Activated CD4-positive, alpha-beta T cell treated with anti-CD3 and anti-CD28 coated beads, Interleukin-10, Interleukin-2, amounts not matched to agents 100 ng/mL and 50 ng/mL, durations not matched to agents 16 hours and 8 hours (primary cell): ENCODE data around the gene CLASP1.
"Not testable (repeated sequence)": the region's sequence is repeated elsewhere in the genome, so short reads cannot be mapped to it uniquely, and the experiment has no call there.

Experiments
- DNase-seq: peaks from one replicate; pipeline ENCODE4 v3.0.0-alpha.2; 2020

CLASP1 gene

DNA sequence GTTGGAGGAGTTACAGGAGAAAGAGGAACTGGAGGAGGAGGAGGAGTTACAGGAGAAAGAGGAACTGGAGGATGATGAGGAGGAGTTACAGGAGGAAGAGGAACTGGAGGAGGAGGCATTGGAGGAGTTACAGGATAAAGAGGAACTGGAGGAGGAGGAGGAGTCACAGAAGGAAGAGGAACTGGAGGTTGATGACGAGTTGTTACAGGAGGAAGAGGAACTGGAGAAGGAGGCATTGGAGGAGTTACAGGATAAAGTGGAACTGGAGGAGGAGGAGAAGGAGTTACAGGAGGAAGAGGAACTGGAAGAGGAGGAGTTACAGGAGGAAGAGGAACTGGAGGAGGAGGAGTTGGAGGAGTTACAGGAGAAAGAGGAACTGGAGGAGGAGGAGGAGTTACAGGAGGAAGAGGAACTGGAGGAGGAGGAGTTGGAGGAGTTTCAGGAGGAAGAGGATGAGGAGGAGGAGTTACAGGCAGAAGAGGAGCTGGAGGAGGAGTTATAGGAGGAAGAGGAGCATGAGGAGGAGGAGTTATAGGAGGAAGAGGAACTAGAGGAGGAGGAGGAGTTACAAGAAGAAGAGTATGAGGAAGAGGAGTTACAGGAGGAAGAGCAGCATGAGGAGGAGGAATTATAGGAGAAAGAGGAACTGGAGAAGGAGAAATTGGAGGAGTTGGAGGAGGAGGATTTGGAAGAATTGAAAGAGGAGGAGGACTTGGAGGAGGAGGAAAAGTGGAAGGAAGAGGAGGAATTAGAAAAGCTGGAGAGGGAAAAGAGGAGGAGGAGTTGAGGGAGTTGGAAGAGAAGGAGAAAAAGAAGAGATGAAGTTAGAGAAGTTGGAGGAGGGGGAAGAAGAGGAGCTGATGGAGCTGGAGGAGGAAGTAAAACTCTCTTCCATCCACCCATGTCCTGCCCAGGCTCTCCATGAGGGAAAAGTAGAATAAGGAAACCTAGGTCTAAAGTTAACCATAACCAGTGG lies 37.2 kb downstream of the CLASP1 start:
- no peak for DNase-seq

DNA sequence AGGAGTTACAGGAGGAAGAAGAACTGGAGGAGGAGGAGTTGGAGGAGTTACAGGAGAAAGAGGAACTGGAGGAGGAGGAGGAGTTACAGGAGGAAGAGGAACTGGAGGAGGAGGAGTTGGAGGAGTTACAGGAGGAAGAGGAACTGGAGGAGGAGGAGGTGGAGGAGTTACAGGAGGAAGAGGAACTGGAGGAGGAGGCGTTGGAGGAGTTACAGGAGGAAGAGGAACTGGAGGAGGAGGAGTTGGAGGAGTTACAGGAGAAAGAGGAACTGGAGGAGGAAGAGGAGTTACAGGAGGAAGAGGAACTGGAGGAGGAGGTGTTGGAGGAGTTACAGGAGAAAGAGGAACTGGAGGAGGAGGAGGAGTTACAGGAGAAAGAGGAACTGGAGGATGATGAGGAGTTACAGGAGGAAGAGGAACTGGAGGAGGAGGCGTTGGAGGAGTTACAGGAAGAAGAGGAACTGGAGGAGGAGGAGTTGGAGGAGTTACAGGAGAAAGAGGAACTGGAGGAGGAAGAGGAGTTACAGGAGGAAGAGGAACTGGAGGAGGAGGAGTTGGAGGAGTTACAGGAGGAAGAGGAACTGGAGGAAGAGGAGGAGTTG lies 38.1 kb downstream of the CLASP1 start:
- DNase-seq = not testable (repeated sequence)

DNA sequence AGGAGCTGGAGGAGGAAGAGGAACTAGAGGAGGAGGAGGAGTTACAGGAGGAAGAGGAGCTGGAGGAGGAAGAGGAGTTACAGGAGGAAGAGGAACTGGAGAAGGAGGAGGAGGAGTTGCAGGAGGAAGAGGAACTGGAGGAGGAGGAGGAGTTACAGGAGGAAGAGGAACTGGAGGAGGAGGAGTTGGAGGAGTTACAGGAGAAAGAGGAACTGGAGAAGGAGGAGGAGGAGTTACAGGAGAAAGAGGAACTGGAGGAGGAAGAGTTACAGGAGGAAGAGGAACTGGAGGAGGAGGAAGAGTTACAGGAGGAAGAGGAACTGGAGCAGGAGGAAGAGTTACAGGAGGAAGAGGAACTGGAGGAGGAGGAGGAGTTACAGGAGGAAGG lies 38.8 kb downstream of the CLASP1 start:
- not testable (repeated sequence) for DNase-seq

DNA sequence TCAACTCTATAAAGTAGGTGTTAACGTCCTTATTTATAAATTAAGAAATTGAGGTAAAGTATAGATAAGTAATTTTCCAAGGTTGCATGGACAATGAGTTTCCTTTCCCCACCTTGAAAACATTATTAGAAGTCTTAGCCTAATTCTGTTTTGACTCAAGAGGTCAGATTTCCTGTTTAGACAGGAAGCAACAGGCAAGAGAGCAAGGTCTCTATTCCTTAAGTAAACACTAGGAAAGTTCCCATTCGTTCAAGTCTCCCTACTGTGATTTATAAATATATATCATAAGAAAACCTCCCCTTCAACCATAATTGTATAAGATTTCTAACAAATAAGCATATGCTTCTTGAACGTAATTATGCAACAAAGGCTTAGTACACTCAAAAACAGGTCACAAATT lies 40.3 kb downstream of the CLASP1 start:
- DNase-seq = no peak

DNA sequence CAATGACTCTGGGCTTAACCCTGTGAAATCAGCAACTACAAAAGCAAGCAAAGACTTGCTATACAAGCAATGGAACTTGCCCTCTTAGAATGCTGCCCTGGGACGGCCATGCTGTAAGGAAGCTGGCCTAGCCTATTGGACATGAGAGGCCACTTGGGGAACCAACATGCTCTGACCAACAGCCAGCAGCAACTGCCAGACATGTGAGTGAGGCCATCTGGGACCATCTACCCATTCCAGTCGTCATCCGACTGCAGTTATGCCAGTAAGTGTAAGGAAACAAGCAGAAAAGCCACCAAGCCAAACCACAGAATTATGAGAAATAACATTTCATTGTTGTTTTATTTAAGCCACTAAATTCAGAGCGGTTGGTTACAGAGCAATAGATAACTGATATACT lies 40.9 kb downstream of the CLASP1 start:
- DNase-seq = no peak

DNA sequence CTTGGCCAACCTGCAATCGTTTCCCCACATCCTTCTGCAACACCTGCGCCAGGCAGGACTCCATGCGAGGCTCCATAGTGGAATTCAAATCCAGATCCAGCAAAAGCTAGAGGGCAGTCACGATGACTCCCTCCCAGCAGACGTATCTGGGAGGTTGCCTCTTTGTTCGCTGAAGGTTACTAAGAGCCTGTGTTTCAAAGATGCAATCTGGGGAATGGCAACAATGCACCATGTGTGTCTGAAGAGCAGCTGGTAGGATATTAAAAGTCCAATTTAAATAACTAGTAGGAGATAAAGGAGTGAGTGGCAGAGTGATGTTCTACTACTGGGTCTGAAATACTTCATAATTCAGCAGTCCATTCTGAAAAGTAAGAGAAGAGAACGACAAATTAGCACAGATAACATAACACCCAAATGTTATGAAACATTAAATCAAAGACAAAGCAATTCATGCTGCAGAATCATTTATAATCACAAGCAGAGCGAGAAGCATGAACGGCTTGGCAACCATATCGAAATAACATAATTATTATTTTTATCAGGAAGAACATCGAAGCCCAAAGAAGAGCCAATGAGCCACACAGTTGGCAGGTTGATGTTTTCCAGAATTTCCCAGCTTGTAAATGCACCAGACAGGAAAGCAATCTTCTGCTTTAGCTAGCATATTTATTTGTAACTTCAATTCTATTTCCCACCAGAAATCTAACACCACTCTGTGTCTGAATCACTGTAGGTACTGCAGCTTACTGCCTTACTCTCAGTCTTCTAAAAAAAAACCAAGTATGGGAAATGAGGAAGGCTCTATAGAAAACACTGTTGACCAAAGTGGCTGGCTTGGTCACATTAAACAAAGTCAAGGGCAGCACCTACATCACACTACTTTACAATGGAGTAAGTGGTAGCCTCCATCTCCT lies 43.2 kb downstream of the CLASP1 start:
- no peak for DNase-seq

DNA sequence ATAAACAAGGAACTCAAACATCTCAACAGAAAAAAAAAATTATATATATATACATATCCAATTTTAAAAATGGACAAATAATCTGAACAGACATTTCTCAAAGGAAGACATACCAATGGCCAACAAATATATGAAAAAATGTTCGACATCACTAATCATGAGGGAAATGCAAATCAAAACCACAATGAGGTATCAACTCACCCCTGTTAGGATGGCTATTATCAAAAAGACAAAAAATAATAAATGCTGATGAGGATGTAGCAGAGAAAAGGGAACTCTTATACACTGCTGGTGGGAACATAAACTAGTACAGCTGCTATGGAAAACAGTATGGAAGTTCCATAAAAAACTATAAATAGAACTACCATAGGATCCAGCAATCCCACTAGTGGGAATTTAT lies 46.1 kb downstream of the CLASP1 start:
- DNase-seq = no peak

DNA sequence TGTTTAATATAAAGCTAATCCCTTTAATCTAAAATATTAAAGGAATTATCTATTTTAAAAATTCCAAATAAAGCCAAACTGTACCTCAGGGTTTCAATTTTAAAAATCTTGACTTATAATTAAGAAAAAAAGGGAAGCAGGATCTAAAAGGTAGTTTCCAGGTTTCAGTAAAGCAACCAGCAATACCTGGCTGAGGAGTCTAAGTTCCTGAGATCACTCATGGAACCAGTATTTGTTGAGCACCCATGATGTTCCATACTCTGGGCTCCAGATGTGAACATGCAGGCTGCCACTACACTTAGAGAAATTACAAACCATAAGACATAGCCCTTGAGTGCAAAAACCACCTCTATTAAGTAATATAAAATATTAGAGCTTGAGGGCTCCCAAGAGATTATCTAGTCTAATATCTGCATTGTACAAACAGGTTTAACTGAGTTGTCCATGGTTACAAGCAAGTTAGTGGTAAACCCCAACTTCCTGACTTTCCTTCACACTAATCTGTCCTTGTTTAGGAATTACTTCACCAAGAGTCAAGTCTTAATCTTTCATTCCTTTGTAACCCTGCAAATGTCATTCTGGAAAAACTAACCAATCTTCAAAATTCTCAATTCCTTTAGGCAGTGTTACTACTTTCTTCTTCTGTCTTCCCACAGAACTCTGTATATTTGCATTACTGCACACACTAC lies 49.2 kb downstream of the CLASP1 start:
- DNase-seq = no peak

DNA sequence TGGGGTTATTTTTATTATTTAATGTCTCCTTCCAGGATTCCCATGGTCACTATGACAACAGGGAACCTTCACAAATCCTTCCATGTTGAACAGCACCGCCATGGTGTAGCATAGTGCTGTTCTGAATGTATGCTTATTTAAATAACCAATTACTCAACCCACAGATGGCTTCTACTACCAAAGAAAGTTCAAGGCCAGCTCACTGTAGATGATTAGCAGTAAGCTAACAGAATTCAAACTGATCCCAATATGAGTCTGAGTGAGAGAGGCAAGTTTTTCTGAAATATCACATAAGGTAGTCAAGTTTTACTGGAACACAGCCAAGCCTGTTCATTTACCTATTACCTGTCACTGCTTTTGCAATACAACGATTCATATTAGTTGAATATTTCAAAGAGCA lies 51.2 kb downstream of the CLASP1 start:
- no peak for DNase-seq

DNA sequence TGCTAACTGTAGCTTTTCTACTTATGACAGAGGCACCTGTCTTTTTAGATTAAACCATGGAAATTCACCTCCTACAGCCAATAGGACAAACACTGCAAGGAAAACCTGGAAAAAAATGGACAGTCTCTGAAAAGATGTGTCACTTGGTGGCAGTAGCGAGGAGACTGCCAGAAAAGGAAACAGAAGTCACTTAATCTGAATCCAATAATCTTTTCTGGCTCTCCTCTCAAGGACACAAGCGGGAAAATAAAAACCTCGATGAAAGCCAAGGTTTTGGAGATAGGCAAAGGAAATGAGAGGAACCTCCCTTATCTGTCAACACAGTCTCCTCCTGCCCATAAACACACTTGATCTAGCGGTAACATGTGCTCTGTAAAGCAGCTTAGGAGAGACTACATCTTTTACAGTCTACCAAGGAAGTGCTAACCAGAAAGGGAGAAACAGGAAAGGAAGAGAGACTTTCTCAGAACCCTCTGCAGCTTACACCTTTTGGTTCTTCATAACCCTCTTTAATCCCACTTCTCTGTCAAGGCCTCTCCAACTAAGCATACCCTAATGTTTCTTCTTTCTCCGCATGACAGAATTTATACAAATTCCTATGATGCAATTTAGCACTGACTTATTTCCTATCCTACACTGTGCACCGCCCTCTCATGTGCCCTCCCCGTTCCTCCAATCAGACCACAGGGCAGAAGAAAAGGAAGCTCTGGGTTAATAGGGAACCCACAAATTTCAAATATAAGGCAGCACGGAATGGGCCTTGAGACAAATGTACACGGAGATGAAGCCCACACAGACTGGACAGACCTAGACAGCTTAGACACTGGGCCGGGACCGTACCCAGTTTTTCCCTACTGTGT lies 52.8 kb downstream of the CLASP1 start:
- peak; percentile 45 for DNase-seq

DNA sequence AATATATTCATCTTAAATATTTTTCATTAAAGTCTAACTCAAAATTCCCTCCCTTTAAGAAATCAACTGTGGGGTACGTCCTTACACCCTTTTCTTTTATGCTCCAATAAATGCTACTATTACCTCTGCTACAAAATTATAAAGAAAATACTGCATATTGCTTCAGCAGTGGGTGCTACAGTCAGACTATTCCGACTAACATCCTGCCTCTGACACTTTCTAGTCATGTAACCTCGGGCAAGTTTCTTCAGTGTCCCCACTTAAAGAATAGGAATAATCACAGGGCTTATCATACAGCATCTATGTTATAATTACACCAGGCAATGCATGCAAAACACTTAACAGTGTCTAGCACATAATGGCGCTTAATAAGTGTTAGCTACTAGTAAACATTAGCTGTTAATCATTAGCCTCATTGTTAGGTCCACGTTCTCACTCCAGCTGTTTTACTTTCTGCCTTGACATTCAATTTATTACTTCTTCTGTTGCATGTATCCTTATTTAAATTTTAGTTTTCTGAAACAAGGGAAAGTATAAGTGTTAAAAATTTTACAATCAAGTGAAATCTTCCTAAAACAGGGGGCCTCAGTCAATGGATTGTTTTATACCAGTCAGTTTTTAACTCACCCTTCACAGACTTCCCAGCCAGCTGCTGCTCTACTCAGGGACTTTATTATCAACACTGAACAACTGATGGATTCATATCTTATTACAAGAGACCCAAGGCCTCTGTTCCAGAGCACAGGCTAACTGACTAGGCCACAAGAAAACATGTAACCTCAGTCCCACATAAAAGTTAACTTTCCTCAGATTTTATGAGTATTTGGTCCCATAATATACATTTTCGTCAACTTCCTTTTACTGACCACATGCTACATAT lies 54.0 kb downstream of the CLASP1 start:
- DNase-seq = no peak

DNA sequence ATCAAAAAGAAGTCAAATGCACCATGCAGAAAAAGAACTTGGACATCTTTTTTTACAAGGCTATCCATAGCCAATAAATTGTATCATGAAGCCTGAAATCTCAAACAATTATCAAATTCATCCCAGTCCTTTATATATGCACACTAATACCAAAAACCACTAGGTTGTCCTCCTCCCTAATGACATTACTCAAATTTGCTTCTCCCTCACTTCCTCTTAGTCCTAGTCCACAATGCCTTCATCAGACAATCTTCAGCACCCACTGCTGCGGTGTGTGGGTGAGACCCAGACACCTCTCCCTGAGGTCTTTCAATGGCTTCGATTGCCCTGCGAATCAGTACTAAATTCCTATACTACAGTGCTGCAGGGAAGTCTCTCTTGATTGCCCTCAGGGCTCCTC lies 58.1 kb downstream of the CLASP1 start:
- no peak for DNase-seq

DNA sequence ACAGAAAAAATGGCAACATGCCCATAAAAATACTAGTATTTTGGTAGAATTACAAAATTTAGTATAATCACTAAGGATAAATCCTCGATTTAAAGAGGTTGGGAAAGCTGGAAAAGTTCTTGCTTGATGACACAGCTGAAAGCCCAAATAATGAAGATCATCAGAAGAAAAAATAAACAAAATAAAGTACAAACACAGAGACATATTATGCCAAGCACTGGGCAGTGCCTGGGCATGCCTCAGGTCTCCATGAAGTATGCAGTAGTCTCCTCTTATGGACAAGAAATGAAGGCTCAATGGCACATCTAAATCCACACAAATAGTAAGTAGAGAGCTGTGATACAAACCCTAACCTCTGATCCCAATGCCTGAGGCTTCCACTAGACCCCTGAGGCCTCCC lies 60.9 kb downstream of the CLASP1 start:
- DNase-seq = no peak

DNA sequence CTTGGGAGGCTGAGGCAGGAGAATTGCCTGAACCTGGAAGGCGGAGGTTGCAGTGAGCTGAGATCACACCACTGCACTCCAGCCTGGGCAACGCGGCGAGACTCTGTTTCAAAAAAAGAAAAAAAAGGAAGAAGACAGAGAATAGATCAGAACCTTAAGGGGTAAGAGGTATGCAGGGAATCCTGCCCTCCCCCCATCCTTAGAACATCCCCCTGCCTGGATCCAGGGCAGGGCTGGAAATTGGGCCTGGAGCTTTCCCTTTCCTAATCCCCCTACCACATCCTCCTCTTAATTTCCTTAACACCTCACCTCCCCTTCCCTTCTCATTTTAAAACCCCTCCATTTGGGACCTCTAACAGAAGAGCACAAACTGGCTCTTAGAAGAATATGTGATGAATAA lies 62.1 kb downstream of the CLASP1 start:
- DNase-seq = no peak

DNA sequence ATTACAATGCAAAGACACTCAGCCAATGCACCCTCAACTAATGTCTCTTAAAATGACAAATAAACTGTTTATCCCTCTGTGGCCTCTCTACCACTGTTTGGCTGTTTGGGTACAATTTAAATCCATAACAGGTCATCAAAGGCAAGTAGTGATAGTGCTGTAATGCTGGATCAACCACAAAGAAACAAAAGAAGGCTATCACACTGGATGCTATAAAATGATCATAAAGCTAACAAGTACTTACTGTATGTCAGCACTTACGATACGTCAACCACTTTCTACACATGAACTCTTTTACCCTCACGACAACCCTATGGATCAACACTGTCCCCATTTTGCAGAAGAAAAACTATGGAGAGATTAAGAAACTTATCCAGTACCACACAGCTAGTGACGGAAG lies 64.5 kb downstream of the CLASP1 start:
- DNase-seq = no peak

DNA sequence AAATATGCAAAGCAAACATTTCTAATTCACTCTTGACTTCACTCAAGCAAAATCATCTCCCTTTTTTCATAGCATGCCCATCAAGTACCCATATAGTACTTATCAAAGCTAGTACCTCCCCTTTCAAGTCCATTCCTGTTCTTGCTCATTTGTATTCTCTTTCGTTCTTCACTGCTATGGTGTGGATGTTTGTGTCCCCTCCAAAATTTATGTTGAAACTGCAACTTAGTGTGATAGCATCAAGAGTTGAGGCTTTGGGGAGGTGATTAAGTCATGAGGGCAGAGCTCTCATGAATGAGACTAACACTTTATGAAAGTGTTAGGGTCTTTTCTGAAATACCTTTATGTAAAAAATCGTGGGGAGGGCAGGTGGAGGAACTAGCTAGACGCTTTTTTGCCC lies 65.7 kb downstream of the CLASP1 start:
- DNase-seq = peak; percentile 39

DNA sequence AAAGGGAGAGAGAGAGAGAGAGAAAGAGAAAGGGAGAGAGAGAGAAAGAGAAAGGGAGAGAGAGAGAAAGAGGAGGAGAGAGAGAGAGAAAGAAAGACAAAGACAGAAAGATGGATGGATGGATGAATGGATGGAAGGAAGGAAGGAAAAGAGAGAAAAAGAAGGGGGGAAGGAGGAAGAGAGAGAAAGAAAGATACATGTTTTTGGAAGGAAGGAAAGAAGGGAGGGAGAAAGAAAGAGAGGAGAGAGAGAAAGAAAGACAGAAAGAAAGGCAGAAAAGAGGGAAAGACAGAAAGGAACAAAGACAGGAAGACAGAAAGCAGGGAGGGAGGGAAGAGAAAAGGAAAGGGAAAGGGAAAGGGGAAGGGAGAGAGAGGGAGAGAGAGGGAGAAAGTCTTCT lies 67.0 kb downstream of the CLASP1 start:
- no peak for DNase-seq

DNA sequence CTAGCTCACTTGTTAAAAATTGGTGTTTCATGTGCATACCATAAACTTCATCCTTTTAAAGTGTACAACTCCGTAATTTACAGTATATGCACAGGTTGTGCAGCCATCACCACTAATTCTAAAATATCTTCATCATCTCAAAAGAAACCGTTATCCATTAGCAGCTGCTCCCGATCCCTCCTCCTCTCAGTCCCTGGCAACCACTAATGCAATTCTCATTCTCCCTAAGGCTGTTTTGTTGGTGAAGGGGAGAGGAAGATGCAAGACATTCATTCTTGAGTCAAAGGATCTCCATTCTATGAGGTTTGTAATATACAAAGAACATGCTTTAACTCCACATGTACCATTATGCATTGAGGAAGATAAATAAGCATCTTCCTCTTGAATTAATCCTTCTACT lies 70.0 kb downstream of the CLASP1 start:
- no peak for DNase-seq

DNA sequence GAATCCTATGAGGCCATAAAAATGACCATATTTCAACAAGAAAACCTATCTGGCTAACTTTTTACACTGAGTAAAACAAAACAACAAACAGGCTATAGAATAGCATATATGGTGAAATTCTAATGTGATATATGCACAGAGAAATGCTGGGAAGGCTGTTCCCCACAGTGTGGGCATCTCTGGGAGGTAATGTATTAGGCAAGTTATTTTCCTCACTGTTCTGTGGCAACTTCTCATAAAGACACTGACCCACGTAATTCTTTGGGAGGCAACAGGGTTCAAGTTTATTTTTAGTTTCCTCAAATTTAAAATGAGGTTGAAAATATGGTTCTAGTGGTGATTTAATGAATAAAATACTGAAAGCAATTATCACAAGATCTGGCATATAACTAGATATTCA lies 71.9 kb downstream of the CLASP1 start:
- no peak for DNase-seq

DNA sequence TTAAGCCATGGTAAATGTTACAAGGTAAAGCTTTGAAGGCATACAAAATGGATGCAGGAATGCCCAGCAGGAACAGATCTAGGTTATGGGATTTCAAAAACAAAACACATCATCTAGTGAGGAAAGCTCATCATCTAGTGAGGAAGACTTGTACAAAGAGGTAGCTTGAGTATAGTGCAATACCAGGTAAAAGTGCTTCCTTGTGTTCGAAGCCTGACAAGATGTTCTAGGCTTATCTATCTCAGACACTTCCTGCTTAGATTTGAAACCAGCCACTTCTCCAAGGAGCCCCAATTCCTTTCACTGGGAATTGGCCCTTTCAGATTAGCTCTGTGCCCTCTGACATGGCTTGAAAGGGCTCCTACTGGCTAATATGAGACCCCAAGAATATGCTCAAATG lies 73.0 kb downstream of the CLASP1 start:
- no peak for DNase-seq

DNA sequence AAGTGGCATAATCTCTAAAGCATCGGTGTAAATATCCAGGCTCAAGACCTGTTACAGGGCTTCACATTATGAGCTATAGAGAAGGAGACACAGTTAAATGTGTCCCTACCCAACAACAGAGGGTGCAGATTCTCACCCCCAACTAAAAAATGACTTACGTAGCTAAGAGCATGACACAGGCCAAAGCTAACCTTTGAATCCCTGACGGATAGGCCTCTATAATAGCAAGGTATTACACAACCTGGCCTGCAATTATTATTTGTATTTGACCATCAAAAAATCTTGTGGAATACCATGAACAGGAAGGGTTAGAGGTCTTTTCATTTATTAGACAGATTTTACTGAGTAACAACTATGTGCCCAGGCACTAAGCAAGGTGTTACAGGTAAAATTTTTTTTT lies 73.5 kb downstream of the CLASP1 start:
- DNase-seq = no peak
